GM21447 (cell line): ENCODE data around the gene PLD5.
"Not testable (repeated sequence)": the region's sequence is repeated elsewhere in the genome, so short reads cannot be mapped to it uniquely, and the experiment has no call there.

Source experiments
- ATAC-seq: cut with Tn5 transposase; IDR thresholded peaks from one replicate; pipeline ENCODE4 v1.9.1; 2021; ENCODE audit not compliant: unreplicated experiment

Gene PLD5

DNA sequence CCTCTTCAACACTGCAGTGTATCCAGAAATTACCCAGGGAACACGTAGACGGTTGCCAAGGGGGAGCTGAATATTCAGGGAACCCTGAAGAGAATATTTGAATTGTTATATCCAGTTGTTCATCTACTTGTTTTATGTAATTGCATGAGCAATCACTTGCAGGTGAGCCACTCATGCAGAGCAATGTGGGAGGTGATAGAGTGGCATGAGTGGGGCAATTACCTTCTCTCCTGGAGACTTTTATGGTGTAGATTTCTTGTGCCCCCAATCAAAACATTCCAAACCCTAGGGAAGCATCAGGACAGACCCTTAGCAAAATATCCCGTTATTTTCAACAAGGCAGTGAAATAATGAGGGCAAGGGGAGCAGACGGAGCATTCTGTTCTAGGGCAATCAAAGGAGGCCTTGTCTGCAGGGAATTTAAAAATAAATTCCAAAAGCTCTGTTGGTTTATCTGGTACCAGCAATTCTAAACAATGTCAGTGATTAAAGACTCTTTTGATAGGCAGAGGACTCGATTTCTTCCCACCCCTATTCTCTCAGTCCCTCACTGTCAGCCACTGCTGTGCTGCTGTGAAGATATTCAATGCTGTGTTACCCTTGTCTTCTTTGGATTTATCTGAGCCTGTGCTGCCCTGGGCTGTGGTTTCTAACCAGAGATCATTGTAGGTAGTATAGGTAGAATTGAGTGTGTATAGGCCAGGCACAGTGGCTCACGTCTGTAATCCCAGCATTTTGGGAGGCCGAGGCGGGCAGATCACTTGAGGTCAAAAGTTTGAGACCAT, 345.4 kb downstream of the PLD5 start:
- ATAC-seq, result no peak

DNA sequence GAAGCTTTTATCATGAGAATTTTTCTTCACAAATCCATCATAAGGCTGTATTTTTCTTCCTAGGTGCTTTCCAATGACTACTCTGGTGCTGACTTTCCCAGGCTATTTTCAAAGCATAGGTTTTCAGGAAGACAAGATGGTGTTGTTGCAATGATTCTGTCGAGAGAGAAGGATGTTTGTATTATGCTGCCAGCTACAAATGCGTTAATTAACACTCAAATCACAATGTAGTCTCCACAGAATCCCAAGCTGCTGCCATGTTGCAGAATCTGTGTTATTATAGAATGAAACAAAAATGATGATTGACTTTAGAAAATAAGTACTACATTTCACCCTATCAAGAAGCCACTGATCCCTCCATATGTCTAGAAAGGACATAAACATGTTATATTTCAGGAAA, 346.1 kb downstream of the PLD5 start:
- no peak for ATAC-seq

DNA sequence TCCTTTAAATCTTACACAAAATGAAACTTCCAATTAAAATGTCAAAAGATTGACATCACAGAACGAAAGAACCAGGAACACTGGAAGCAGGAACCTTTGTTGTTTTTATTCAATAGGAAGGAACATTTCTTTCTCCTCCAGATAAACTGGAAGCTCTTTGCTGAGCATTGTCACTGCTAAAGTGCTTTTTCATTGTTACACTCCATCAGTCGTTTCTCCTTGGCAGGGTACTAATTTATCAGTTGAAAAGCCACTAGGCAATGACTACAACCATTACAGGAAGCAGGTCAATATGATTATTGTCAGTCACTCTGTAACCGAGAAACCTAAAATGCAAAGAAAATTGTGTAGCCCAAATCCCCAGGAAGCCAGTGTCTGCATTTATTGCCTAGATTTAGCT, 362.4 kb downstream of the PLD5 start:
- no peak for ATAC-seq

DNA sequence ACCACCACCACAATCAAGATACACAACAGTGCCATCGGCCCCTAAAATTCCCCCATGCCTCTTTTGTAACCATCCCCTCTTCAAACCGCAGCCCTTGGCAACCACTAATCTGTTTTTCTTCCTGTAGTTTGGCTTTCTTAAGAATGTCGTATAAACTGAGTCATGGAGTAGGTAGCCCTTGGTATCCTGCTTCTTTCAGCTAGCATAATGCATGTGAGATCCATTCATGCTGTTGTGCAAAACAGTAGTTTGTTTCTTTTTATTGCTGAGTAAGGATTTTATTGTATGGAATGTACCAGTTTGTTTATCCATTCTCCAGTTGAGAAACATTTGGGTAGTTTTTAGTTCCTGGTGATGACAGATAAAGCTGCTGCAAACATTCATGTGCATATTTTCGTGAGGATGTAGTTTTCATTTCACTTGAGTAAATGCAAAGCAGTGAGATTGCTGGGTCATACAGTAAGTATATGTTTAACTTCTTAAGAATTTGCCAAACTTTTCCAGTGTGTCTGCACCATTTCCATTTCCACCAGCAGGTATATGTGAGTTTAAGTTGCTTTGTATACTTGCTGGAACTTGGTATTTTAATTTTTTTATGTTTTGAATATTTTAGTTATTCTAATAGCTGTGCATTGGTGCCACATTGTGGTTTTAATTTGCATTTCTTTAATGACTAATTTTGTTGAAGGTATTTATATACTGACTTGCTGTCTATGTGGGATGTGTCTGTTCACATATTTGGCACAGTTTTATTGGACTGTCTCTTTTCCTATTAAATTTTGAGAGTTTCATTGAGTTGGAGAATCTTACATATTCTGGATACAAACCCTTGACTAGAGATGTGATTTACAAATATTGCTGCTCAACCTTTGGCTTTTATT, 377.2 kb downstream of the PLD5 start:
- ATAC-seq, result no peak

DNA sequence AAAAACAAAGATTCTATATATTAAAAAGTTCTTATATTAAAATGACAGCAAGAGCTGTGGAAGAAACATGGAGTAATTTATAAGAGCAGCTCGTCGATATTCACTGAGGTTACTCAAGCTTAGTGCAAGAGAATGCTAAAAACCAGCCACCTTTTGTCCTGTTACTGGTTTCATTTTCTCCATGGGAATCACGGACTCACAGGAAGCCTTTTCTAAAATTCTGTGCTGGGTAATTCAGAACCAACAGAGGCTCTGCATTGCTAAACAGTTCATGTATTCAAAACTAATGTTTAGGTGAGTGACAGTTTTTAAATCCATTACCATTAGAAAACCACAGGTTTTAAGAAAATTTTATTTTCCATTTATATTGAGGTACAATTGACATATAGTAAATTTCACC, 377.8 kb downstream of the PLD5 start:
- no peak for ATAC-seq

DNA sequence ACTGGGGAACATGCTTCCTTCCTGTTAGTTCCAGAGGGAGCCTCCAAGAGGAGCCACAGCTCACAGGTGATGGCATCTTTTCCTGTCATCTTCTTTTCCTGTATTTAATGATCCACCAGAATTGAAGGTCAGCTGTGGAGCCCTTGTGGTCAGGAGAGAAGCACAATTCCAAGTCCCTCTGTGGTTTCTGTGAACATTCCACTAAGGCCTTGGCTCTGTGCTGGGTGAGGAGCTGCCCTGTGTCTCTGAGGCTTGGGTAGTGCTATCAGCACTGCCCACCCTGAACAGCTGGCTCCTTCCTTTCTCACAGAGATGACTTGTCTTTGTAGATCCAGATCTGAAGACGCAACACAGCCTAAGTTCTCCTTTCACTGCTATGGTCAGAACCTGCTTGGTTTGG, 383.7 kb downstream of the PLD5 start:
- no peak for ATAC-seq

DNA sequence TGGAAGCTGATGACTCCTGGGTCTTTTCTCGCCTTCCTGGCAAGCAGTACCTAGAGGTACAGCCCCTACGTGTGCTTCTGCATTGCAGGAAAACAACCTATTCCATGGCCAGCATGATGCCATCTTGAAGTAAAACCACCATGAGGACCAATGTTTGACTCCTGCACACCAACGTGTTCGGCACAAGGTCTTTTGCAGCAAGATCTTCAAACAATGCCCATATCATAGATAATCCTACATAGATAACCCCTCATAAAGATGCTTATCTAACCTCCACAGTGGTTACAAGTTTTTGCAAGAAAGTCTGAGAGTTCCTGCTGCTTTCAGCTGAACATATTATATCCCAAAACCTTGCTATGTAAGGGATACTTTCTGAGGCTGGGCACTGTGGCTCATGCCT, 384.5 kb downstream of the PLD5 start:
- no peak for ATAC-seq

DNA sequence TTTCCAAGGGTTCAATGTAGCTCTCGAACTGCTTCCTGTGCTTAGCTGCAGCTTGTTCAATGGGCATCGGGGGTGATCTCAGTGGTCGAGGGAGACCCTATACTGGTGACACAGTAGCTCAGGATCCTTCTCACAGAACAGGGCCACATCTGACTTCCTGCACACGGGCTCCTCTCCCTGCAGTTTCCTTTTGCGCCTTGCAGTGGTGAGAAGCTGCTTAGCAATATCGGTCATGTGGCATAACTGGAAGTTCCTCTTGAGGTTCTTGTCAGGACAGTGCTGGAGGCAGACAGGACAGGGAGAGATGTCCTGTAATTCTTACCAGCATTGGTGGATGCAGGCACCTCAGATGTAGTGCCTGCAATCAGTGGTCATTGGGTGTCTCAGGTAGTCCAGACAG, 385.1 kb downstream of the PLD5 start:
- peak; percentile 77 for ATAC-seq

DNA sequence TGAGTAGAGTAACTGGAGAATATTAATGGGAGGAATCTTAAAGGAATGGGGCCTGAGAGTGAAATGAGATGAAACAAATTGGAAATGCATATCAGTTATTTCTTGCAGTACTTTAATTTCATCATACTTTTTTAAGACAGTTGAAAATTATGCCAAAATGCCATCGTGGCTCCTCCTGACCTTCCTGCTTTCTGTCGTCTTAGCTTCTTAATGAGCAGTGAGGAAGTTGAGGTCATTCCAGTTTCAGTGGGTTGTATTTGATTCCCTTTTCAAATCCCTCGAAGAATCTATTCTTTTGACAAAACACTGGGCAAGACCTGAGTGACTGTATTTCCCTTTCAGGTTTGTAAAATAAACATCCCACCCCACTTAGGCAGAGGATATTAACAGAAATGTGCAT, 390.7 kb downstream of the PLD5 start:
- no peak for ATAC-seq

DNA sequence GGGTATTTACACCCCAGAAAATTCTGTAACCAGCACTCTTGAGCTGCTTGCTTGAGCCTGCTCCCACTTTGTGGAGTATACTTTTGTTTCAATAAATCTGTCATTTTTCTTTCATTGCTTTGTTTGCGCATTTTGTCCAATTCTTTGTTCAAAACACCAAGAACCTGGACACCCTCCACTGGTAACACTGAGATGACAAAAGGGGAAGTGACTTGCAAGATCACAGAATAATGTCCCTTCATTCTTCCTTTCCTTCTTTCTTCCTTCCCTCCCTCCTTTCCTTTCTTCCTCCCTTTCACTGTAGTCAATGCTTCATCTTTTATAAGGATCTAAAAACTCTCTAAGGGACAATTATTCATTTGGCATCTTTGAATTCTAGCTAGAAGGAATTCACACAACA, 391.1 kb downstream of the PLD5 start:
- ATAC-seq, result no peak

DNA sequence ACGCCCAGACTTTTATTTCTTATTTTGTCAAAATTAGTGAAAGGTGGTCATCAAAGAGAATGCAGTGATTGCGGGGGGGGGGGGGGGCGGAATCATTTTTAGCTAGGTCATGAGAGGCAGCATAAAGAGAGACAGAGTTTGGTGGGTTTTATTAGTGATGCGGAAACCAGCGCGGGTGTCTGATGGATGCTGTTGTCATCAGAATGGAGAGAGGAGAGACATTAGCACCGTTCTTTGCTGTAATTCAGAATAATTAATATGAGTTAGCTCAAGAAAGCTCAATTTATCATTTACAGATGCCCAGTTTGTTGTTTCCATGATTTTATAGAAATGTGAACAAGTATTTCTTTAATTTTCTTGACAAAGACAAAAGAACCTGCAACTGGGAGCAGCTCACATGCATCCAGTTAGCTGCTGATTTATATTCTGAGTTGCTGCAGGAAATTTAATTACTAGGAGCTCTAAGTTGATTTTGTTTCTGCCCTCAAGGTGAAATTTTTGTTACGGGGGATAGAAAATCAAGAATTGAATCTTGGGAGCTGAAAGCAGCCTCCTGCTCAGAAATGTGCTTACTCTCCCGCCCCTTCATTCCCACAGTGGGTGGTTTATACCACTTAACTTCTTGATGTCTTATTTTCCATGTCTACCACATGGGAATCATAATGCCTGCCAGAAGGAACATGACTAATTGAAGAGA, 392.2 kb downstream of the PLD5 start:
- ATAC-seq, result no peak

DNA sequence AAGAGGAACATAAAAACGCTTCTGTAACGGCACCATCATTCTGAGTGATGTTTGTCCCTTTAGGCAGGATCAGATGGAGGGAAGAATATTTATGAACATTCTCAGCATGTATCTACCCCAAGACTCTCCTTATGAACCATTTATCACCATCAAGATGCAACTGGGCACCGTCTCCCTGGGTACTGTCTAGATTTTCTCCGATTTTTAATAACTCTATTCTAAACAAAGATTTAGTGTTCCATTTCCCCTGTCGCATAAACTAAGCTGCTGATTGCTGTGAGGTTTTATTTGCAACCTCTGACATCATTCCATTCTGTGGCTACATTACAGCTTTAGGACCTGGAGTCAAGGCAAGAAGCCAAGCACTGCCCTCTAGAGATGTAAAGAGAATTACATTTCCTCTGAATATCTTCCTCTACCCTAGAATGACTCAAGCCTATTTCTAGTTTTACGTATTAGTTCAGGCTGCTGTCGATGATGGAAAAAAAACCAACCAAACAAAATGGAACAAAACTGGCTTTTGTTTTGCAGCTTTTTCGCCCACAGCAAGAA, 395.5 kb downstream of the PLD5 start:
- peak; percentile 66 for ATAC-seq

DNA sequence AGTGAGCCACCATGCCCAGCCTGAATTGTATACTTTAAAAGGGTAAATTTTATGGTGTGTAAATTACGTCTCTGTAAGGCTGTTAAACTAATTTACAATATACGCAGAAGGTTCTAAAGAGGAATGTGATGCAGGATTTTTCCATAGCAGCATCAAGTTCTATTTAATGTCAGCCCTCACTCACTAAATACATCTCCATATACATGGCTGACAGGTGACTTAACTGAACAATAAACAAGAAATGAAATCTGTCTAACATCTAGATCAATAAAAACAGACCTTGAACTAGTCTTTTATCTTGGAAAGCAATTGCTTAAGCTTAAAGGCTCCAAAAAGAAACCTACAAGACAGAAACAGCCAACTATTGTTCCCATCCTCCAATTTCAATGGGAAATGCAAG, 404.1 kb downstream of the PLD5 start:
- no peak for ATAC-seq

DNA sequence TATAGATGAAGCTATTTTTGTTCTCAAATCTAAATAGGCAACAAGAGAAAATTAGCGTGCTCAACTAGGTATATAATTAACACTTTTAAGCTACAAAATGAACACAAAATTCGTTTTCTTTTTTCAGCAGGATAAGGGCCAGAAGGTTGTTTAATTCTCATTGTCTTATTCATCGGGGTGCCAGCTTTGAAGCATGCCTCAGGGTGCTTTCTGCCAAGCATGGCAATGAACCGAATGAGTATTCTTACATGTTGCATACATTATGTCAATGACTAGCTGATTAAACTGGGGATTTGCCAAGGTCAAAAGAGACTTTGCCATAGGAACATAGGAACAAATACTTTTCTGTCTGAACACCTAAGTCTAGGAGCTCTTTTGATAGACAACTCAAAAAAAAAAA, 423.6 kb downstream of the PLD5 start:
- ATAC-seq, result no peak

DNA sequence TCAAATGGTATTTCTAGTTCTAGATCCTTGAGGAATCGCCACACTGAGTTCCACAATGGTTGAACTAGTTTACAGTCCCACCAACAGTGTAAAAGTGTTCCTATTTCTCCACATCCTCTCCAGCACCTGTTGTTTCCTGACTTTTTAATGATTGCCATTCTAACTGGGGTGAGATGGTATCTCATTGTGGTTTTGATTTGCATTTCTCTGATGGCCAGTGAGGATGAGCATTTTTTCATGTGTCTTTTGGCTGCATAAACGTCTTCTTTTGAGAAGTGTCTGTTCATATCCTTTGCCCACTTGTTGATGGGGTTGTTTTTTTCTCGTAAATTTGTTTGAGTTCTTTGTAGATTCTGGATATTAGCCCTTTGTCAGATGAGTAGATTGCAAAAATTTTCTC, 427.2 kb downstream of the PLD5 start:
- not testable (repeated sequence) for ATAC-seq

DNA sequence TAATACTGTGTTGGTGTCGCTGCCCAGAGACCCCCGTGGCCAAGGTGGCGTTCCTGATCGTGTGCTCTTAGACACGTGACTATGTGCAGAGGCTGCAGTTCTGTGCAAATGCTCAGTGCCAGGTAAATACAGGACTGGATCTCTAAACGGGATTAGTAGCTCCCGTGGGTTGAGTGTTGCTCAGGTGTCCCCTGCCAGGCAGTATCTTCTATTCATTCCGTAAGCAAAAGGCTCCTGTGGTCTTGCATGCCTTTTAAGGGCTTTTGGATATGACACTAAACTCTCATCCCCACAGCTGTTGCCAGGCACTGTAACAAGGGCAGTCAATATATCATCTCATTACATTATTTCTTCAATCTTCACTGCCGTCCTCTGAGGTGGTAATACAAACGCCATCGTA, 431.4 kb downstream of the PLD5 start:
- no peak for ATAC-seq

DNA sequence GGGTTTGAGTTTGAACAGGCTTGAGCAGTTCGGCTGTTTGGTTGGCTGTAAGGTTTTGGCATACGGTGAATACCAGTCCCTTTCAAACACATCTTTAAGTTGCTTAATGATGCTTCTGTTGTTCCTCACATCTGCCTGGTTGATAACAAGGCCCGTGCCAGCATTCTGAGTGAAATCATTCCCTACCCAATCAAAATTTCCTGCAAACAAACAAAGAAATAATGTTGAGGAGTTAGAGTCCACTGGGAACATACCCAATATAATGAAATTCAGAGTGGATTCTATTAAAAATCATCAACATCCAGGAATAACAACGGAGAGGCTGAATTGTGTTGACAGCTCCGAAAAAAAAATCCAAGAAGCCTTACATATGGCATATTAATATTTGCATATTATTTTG, 434.6 kb downstream of the PLD5 start:
- no peak for ATAC-seq

DNA sequence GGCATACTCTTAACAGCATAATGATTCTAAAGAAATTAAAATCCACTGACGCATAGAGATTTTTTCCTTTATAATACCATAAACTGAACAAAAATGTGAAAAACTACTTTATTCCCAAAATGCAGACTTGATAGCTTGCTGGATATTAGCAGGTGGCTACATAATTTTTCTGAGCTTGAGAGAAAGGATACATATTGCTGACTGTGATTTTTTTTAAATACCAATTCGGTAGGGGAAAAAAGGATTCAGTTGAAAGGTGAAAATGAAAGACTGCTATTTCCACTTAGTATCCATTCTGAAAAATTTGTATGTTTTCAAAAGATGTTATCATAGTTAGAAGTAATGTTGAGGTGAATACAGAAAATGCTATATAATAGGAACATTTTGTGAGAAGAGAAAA, 435.6 kb downstream of the PLD5 start:
- ATAC-seq, result no peak

DNA sequence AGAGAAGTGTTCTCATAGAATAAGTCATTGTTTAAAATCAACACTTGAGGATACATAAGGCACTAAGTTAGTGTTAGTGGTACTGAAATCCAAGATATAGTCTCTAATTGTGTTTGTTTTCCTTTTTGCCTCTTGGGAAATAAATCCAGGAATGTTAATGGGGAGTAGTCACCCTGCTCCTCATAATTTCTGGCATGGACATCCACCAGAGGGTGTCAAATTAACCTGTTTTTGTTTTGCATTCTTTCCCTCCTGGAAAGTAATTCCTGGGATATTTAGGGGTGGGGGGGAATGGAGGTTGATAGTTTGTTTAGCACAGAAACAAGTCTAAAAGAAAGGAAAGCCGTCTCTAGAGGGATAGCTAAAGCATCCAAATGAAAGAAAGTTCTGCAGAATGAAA, 437.8 kb downstream of the PLD5 start:
- no peak for ATAC-seq

DNA sequence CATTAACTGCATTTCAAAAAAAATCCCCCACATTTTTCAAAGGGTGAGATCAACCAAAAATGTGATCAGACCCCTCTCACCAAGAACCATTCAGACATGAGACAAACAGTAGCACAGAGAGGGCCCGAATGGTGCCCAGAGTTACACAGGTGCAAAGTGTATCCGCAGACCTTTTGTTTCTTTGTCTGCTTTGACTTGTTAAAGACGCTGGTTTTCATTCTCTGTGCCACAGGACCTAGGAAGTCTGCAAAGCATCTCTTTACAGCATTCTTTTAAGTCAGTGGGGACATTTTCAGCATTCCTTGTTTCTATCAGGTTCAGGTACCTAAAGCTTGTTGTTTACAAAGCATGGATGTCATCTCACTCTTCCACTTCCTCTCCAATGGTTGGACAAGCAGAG, 438.4 kb downstream of the PLD5 start:
- no peak for ATAC-seq

DNA sequence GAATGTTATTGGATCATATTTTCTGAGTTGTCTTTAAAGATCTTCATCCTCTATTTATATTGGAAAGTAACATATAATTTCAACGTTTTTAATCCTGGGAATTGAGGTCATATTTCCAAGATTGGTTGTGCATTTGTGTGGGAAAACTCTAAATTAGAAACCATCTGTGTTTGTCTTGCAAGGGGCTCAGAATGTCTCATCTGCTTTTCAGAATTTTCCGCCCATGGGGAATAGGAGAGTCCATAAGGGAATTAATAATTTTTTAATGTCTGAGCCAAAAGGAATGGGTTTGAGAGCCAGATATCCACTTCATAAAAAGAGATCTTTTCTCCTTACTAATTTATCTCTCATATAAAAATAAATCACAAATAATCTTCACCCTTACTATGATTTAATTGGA, 440.8 kb downstream of the PLD5 start:
- ATAC-seq, result no peak

DNA sequence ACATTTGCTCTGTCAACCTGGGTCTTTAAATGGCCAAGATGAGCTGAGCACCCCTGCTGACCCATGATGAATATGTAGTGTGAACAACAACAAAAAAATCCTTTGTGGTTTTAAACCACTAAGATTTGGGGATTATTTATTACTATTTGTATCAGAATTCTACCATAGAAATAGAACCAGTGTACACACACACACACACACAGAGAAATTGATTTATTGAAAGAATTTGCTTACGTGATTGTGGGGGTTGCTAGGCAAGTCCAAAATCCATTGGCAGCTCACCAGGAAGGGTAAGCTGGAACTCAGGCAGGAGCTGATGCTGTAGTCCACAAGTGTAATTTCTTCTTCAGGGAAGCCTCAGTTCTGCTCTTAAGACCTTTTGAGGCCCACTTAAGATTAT, 443.1 kb downstream of the PLD5 start:
- no peak for ATAC-seq
